Endothelial cell of umbilical vein (primary cell): ENCODE results near the gene HAUS5. TPM values are rescaled to one million over a fixed set of nuclear protein-coding genes. Genes with fewer than 3 reads are reported as not detected.
A peak's percentile ranks its signal among the peaks of the same experiment; 100 is the strongest.

Experiments used
- BruUV-seq: library from RNA; stranded (reverse); fragments of 400-500 nt; replicated peaks from 2 replicates; lab custom pipeline; 2021; lab: Mats Ljungman, UMichigan
- CTCF ChIA-PET: fragments of 300-600, 350-600 bp; sonication (Branson Sonifier 250); formaldehyde crosslinking; loops from one replicate; lab custom pipeline; 2021; ENCODE audit warnings: antibody characterized with exemption, inconsistent platforms; lab: Charles Lee
- POLR2A ChIA-PET: fragments of 300-600, 350-600 bp; sonication (Branson Sonifier 250); formaldehyde crosslinking; loops from one replicate; lab custom pipeline; 2021; ENCODE audit warnings: antibody characterized with exemption, inconsistent platforms; lab: Charles Lee
- DNase-seq: peaks from one replicate; pipeline ENCODE4 v3.0.0-alpha.2; 2011; ENCODE audit warnings: low read depth, low spot score
- FAIRE-seq: peaks from 2 replicates; lab custom pipeline; 2011; peaks lifted over from hg19 to GRCh38; lab: Jason Lieb, UNC
- H2AFZ ChIP-seq: 2 replicates; pipeline ENCODE4 v1.6.0; 2012; ENCODE audit warnings: low read depth, low read length, control low read depth, inconsistent platforms
- H3K27ac ChIP-seq: 2 replicates; pipeline ENCODE4 v1.5.1; 2011; ENCODE audit warnings: low read depth, mild to moderate bottlenecking, control low read depth, low read length, moderate library complexity; ENCODE audit not compliant: insufficient read depth
- H3K27me3 ChIP-seq, 2 experiments: 2 replicates each; pipeline versions ENCODE4 v1.6.0 to v1.6.1; 2011; ENCODE audit warnings: low read length in 2 of 2, mixed read lengths in 1 of 2; ENCODE audit not compliant: control insufficient read depth in 2 of 2, insufficient read depth in 2 of 2
- H3K36me3 ChIP-seq, 2 experiments: 2 replicates in 1 of 2; 3 replicates in 1 of 2; pipeline ENCODE4 v1.5.1; 2011; ENCODE audit warnings: low read length in 2 of 2, mild to moderate bottlenecking in 1 of 2, moderate library complexity in 1 of 2; ENCODE audit not compliant: control insufficient read depth in 2 of 2, insufficient read depth in 2 of 2; ENCODE audit errors: extremely low read depth in 1 of 2
- H3K4me1 ChIP-seq: 3 replicates; pipeline ENCODE4 v1.5.1; 2011; ENCODE audit warnings: mild to moderate bottlenecking, low read length; ENCODE audit not compliant: control insufficient read depth, insufficient read depth; ENCODE audit errors: extremely low read depth
- H3K4me2 ChIP-seq: 2 replicates; pipeline ENCODE4 v1.6.1; 2011; ENCODE audit warnings: low read length, control low read depth, mixed read lengths; ENCODE audit not compliant: insufficient read depth
- H3K4me3 ChIP-seq, 3 experiments: fragments of 200-600 bp in 1 of 3; sonication (generic), shearing (Covaris generic) in 1 of 3; replicated peaks in 1 of 3; 2 replicates each; pipeline ENCODE4 v1.5.1; 2011 to 2016; ENCODE audit warnings: control low read depth in 3 of 3, low read length in 3 of 3, mild to moderate bottlenecking in 2 of 3, inconsistent platforms in 1 of 3, low read depth in 1 of 3, moderate library complexity in 1 of 3; ENCODE audit not compliant: insufficient read depth in 1 of 3
- H3K79me2 ChIP-seq: 2 replicates; pipeline ENCODE4 v1.6.0; 2012; ENCODE audit warnings: low read length, inconsistent platforms; ENCODE audit not compliant: control insufficient read depth, insufficient read depth
- H3K9ac ChIP-seq: replicated peaks from 2 replicates; pipeline ENCODE3; 2011; ENCODE audit warnings: low read length, control low read depth; ENCODE audit not compliant: insufficient read depth; ENCODE audit errors: extremely low read depth
- H3K9me1 ChIP-seq: replicated peaks from 3 replicates; pipeline ENCODE4 v1.6.0; 2011; ENCODE audit warnings: mild to moderate bottlenecking, low read length; ENCODE audit not compliant: control insufficient read depth, insufficient read depth; ENCODE audit errors: extremely low read depth
- H3K9me3 ChIP-seq: replicated peaks from 2 replicates; pipeline ENCODE4 v1.5.1; 2012; ENCODE audit warnings: low read length, inconsistent platforms; ENCODE audit not compliant: control insufficient read depth, insufficient read depth
- H4K20me1 ChIP-seq: replicated peaks from 2 replicates; pipeline ENCODE3; 2011; ENCODE audit warnings: mild to moderate bottlenecking, low read length; ENCODE audit not compliant: control insufficient read depth, insufficient read depth; ENCODE audit errors: extremely low read depth
- FOS ChIP-seq: IDR thresholded peaks from 2 replicates; pipeline ENCODE4 v1.6.1; 2011; ENCODE audit warnings: mild to moderate bottlenecking, low read length, moderate library complexity, borderline replicate concordance; ENCODE audit not compliant: insufficient read depth
- POLR2AphosphoS5 ChIP-seq: IDR thresholded peaks from 2 replicates; pipeline ENCODE4 v1.6.1; 2012; ENCODE audit warnings: low read depth, mild to moderate bottlenecking, control low read depth, low read length, moderate library complexity; ENCODE audit not compliant: insufficient read depth
- dilution Hi-C: fragments of 300-500 bp; cut with MboI; formaldehyde crosslinking; loops from one replicate; pipeline ENCODE4 v1.15.0; 2019; ENCODE audit warnings: low sequenced_read_pairs; ENCODE audit not compliant: extremely low pct_ligation_motif_present
- intact Hi-C: fragments of 100-400 bp; cut with micrococcal nuclease; formaldehyde crosslinking; loops from one replicate; pipeline ENCODE4 v1.10.0; 2022
- polyA plus RNA-seq, 4 experiments: library from polyadenylated mRNA; depleted of rRNA in 3 of 4; stranded (reverse) in 3 of 4; unstranded in 1 of 4; fragments of >200 nt; gene quantifications; 2 replicates each; pipeline versions ENCODE4 v1.2.1 to v1.2.3, GENCODE V29; 2011 to 2012; ENCODE audit warnings: missing spikeins in 1 of 4
- total RNA-seq: library from RNA; stranded (reverse); gene quantifications from 2 replicates; pipeline ENCODE4 v1.2.3, GENCODE V29; 2021
- TF ChIP-seq, protein P1 (sequence below): IDR thresholded peaks from 2 replicates; pipeline ENCODE4 v1.6.1; 2011; ENCODE audit not compliant: insufficient read depth, insufficient read length

The HAUS5 gene
- total and polyA plus RNA-seq, 2 donors (not counting 3 experiments of a cell fraction or from before 2014, with no cell fraction given): 8.9 to 19.0 TPM

DNA sequence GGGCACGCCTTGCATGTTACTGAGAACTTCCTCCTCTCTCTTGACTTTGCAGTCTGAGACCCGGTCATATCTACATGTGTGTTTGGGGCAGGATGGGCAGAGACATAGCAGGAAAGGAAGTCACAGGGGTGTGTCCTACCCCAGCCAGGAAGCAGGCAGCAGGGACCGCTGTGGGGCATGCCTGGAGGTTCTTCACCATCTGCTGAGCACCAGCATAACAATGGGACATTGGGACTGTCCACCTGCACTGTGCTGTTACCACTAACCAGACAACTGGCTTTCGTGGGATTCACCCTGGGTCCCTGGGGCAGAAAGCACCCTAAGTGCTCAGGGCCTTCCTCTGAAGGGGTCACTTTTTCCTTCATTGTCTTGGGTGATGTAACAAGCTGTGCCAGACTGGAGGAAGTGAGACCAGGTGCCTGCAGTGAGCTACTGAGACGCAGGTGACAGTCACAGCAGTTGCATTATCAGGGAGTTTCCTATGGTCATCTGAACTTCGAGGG lies 2.6 kb upstream of the HAUS5 start:
- Histone ChIP-seq H3K79me2 (no peaks in the 10 kb centered on the region), H4K20me1 (no peaks in the 10 kb centered on the region), H3K27ac (no peak overlapping the region), H3K9ac (no peak overlapping the region), H3K4me2 (no peak overlapping the region), H3K36me3 (no peaks in the 10 kb centered on the region), H2AFZ (no peak overlapping the region), H3K27me3 (no peaks in the 10 kb centered on the region), H3K4me1 (peaks cover 3% of the 10 kb centered on the region), H3K9me3 (no peaks in the 10 kb centered on the region), H3K4me3 (no peak overlapping the region), H3K9me1 (no peaks in the 10 kb centered on the region)
- no peak for DNase-seq
- BruUV-seq: no TSS peak
- no peak for FAIRE-seq
- dilution Hi-C loops (no loop called here), intact Hi-C loops (no loop called here)
- no peak for TF ChIP-seq POLR2AphosphoS5
- TF ChIP-seq, protein P1, sequence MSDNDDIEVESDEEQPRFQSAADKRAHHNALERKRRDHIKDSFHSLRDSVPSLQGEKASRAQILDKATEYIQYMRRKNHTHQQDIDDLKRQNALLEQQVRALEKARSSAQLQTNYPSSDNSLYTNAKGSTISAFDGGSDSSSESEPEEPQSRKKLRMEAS: no peak
- POLR2A ChIA-PET: no interaction called here
- CTCF ChIA-PET: no interaction called here

DNA sequence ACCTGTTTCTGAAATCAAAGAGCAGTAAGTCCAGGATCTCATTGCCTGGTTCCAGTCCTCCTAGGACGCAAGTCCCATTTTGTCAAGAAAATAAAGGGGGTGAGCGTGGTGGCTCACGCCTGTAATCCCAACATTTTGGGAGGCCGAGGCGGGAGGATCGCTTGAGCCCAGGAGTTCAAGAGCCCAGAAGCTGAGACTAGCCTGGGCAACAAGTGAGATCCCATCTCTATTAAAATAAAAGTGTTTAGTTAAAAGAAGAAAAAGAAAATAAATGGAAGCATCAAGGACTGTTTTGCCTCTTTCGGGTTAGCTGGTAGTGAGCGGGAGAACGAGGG lies 344 bp upstream of the HAUS5 start:
- no peaks in the 10 kb centered on the region for H3K9me1 ChIP-seq
- ChIA-PET POLR2A (no interaction called here), CTCF (no interaction called here)
- intact Hi-C loops (loop anchor here (1.0 kb wide), 3 partner anchors 16 to 67 kb away; partner anchors contain the start of gene TMEM147), dilution Hi-C loops (no loop called here)
- no peaks in the 10 kb centered on the region for H3K27me3 ChIP-seq
- H3K4me3 ChIP-seq: peak overlapping the region in 2 of 3 experiments; percentile 76 to 84
- BruUV-seq: no TSS peak
- no peak for TF ChIP-seq FOS
- DNase-seq (no peak), FAIRE-seq (no peak)
- H3K9ac ChIP-seq: no peak overlapping the region
- H3K9me3 ChIP-seq: no peaks in the 10 kb centered on the region
- peak overlapping the region; percentile 93 for H3K4me2 ChIP-seq
- no peaks in the 10 kb centered on the region for H3K36me3 ChIP-seq
- H3K4me1 ChIP-seq: peaks cover 3% of the 10 kb centered on the region
- H4K20me1 ChIP-seq: no peaks in the 10 kb centered on the region
- H3K79me2 ChIP-seq: no peaks in the 10 kb centered on the region
- H3K27ac ChIP-seq: no peak overlapping the region
- peak overlapping the region; percentile 87 for H2AFZ ChIP-seq
